ENCODE data around the gene PAX5.

Gene PAX5

GRCh38 chr9:36901528-36901927, 132.5 kb downstream of the PAX5 start:
- no peak for DNase-seq (ENCODE audit: low spot score)

DNA sequence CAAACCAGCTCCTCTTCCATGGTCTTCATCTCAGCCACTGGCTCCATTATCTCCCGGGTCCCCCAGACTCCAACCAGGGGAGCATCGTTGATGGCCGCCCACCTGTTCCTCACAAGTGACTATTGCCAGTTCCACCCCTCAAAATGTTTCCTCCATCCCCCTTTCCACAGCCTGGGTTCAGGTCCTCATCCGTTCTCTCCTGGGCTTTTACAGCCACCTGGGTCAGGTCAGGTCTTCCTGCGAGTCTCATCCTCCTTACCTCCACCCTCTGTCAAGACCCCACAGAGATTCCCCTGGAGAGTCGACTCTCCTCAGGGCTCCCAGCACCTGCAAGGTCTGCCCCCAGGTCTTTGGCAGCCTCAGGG, 133.2 kb downstream of the PAX5 start:
- DNase-seq (ENCODE audit: low spot score), result no peak

GRCh38 chr9:36900136-36900855, 133.8 kb downstream of the PAX5 start:
- no peak for DNase-seq (ENCODE audit: low spot score)

- no peak for DNase-seq (ENCODE audit: low spot score)
Measured at GRCh38 chr9:36899406-36899805, 134.7 kb downstream of the PAX5 start.

DNA sequence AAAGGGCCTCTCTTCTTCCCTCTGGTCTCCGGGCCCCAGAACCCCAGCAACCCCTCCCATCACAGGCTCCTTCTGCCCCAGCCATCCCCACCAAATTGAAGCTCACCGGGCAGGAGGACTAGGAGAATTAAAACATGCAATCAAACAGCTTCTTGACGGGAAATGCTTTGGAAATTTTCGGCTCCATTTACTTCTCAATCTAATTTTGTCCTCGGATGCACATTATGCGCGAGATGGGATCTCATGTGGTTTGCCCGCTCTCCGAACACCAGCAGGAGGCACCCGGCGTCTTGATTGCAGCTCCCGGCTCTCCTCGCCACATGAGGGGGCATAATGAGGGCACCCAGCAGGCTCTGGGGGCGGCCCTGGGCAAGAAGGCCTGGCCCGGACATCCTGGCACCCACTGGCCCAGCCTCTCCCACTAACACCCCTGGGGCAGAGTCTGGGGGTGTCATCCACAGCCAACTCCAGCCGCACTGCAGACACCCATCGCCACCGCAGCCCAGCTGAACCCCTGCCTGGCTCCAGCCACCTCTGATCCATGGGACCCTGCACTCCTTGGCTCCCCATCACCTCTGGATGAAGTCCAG, 135.5 kb downstream of the PAX5 start:
- no peak for DNase-seq (ENCODE audit: low spot score)

DNA sequence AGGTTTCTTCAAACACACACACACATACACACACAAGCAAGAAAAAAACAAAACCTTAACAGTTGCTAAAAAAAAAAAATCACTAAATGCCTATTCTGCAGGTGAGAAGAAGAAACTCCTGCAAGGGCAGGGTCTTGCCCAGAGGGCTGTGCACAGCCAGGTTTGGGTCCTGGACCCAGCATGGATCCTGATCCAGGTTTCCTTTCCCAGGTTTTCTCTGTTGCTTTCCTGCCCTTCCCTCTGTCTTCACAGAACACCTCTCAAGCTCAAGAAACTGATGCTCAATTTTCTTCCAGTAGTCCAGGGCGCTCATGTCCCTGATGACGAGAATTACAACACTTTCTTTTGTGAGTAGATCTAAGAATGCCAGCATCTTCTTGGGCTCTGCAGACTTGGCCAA, 136.6 kb downstream of the PAX5 start:
- no peak for DNase-seq (ENCODE audit: low spot score)

GRCh38 chr9:36897019-36897418, 137.0 kb downstream of the PAX5 start:
- DNase-seq (ENCODE audit: low spot score), result no peak

GRCh38 chr9:36896296-36896695, 137.8 kb downstream of the PAX5 start:
- no peak for DNase-seq (ENCODE audit: low spot score)

GRCh38 chr9:36895744-36896260, 138.3 kb downstream of the PAX5 start:
- no peak for DNase-seq (ENCODE audit: low spot score)

- DNase-seq (ENCODE audit: low spot score), result no peak
Measured at GRCh38 chr9:36894695-36895310, 139.3 kb downstream of the PAX5 start.

- no peak for DNase-seq (ENCODE audit: low spot score)
Measured at GRCh38 chr9:36893911-36894310, 140.2 kb downstream of the PAX5 start.

DNA sequence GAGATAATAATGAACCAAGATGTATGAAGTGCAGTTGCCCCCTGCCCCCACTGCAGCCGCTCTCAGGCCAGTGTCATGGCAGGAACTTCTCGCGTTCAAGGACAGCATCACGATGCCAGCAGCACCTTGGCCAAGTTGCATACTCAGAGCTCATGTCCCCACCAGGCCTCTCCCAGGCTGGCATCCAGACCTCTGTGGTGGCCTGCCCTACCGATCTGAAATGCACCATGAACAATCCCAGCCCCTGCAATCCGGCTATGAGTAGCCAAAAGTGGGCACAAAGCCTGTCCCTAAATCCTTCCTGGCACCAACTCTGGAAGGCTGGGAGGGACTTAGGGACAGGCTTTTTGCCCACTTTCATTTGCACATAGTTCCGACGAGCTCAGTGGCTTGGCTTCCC, 140.9 kb downstream of the PAX5 start:
- no peak for DNase-seq (ENCODE audit: low spot score)

DNA sequence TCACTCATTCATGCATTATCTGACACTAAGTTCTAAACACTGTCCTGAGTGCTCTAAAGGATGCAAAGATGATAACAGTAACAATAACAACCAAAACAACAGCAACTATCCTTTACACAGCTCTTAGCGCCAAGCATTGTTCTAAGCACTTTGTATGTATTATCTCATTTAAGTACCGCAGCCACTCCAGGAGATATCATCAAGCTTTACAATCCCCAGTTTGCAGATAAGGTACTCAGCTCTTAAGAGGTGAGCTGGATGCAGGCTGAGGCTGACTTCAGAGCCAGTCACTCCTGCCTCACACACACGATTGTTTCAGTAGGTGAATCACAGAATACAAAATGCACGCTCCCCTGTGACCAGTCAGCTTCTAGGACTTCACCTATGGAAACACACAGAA, 141.8 kb downstream of the PAX5 start:
- no peak for DNase-seq (ENCODE audit: low spot score)

- no peak for DNase-seq (ENCODE audit: low spot score)
Measured at GRCh38 chr9:36891341-36891811, 142.7 kb downstream of the PAX5 start.

GRCh38 chr9:36889844-36890243, 144.2 kb downstream of the PAX5 start:
- no peak for DNase-seq (ENCODE audit: low spot score)

DNA sequence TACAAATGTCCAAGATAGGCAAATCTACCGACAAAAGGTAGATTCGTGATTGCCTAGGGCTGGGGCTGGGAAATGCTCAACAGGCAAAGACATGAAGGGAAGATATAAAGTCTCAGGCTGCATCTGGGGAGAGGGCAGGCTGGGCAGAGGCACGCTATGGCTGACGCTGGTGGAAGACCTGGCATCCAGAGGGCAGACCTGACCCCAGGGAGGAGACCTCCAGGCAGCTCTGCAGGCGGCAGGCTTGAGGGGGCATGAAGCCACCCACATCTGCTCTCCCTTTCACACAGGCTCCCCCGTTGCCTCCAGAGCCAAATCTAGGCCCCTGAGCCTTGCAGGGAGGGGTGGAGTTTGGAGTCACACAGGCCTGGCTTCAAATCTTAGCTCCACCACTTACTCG, 145.5 kb downstream of the PAX5 start:
- no peak for DNase-seq (ENCODE audit: low spot score)

- no peak for DNase-seq (ENCODE audit: low spot score)
Measured at GRCh38 chr9:36884721-36885120, 149.3 kb downstream of the PAX5 start.

GRCh38 chr9:36882594-36882993, 151.5 kb downstream of the PAX5 start:
- no peak for DNase-seq (ENCODE audit: low spot score)

DNA sequence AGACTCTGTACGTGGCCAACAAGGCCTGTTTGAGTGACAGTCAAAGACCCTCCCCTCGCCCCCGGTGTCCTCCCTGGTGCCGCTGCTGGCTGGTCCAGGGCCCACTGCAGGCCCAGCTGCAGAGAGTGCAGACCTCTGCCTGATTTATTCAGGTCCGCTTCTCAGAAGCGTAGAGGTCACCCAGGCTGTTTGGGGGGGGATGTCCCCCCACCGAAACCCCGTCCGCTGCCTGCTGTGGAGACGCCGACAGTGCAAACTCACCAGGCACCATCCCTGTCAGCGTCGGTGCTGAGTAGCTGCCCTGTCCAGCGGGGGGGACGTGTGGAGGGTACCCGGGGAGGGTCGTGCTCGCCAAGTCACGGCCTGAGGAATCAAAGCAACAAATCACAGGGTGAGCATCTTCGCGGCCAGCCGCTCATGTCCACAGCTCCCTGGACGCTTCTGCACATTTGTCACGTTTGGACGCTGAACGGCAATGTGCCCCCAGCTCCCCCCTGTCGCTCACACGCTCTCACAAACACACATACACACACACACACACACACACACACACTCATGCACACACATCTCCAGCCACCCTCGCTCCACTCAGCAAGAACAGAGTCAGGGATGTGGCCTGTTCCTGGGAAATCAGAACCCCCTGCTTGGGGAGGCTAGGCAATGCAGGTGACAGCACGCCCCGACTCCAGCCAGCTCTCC, 152.2 kb downstream of the PAX5 start:
- no peak for DNase-seq (ENCODE audit: low spot score)

DNA sequence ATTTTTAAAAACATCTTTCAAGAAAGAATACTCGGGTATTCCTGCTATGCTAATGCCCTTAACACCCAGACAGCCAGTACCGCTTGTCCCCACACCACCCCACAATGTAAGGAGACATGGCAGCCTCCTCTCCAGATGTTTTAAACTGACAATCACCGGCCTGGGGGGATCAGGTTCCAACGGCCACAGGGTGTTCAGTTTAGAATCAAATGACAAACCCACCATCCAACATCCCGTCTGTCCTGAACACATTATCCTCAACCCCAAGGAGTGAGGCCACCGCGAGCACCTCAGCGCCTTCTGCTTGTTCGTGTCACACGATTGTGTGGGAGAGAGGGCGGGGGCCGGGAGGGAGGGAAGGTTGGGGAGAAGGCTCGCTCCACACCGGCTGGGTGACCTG, 152.8 kb downstream of the PAX5 start:
- no peak for DNase-seq (ENCODE audit: low spot score)

- DNase-seq (ENCODE audit: low spot score), result no peak
Measured at GRCh38 chr9:36880075-36880474, 154.0 kb downstream of the PAX5 start.

All from CD4-positive, alpha-beta T cell treated with Interleukin-6 at 100 ng/mL for 8 hours (primary cell).